ENCODE data around the gene UBE2E3.
A peak's percentile ranks its signal among the peaks of the same experiment; 100 is the strongest.
"Not testable (repeated sequence)": the region's sequence is repeated elsewhere in the genome, so short reads cannot be mapped to it uniquely, and the experiment has no call there.

UBE2E3 gene
- total RNA-seq, result 11.6 to 12.8 (median 11.8) reads per million in 3 donors

- peak; percentile 54 to 69 (median 64) for DNase-seq
- H3K27ac ChIP-seq (ENCODE audit: insufficient read depth, low read length, poor library complexity, severe bottlenecking), result peak within 1 kb of the TSS; percentile 60
Observed at GRCh38 chr2:180980106-180980942, at the start of gene UBE2E3. Gene UBE2E3, plus strand, starts transcription at chr2:180980605. Its CDS starts 1,438 bp downstream, at chr2:180982043.

GRCh38 chr2:180931841-180932240 is 48.6 kb upstream of the UBE2E3 start:
- H3K27ac ChIP-seq (ENCODE audit: insufficient read depth, low read length, poor library complexity, severe bottlenecking), result no peak overlapping the region
- H3K4me3 ChIP-seq (ENCODE audit: insufficient read depth, low read depth, low read length, poor library complexity, severe bottlenecking), result no peak overlapping the region
- H3K27me3 ChIP-seq (replicated peaks; ENCODE audit: control insufficient read depth, insufficient read depth, low read length, poor library complexity, severe bottlenecking), result no peaks in the 10 kb centered on the region
- no peaks in the 10 kb centered on the region for H3K4me1 ChIP-seq (ENCODE audit: control insufficient read depth, insufficient read depth, low read length, poor library complexity, severe bottlenecking)
- no peak for DNase-seq
- no peaks in the 10 kb centered on the region for H3K36me3 ChIP-seq (ENCODE audit: control insufficient read depth, insufficient read depth, low read length)
- no peaks in the 10 kb centered on the region for H3K9me3 ChIP-seq (ENCODE audit: control insufficient read depth, low read length)

More at GRCh38 chr2:180980106-180980942, at the start of gene UBE2E3:
- Histone ChIP-seq H3K27me3 (replicated peaks; ENCODE audit: control insufficient read depth, insufficient read depth, low read length, poor library complexity, severe bottlenecking) (no peaks in the 10 kb centered on the region), H3K36me3 (ENCODE audit: control insufficient read depth, insufficient read depth, low read length) (no peaks in the 10 kb centered on the region), H3K4me3 (ENCODE audit: insufficient read depth, low read depth, low read length, poor library complexity, severe bottlenecking) (peak within 1 kb of the TSS; percentile 65), H3K4me1 (ENCODE audit: control insufficient read depth, insufficient read depth, low read length, poor library complexity, severe bottlenecking) (no peaks in the 10 kb centered on the region), H3K9me3 (ENCODE audit: control insufficient read depth, low read length) (no peaks in the 10 kb centered on the region)

GRCh38 chr2:180933332-180933731 is 47.1 kb upstream of the UBE2E3 start:
- Histone ChIP-seq H3K4me3 (ENCODE audit: insufficient read depth, low read depth, low read length, poor library complexity, severe bottlenecking) (no peak overlapping the region), H3K9me3 (ENCODE audit: control insufficient read depth, low read length) (no peaks in the 10 kb centered on the region), H3K27me3 (replicated peaks; ENCODE audit: control insufficient read depth, insufficient read depth, low read length, poor library complexity, severe bottlenecking) (no peaks in the 10 kb centered on the region), H3K27ac (ENCODE audit: insufficient read depth, low read length, poor library complexity, severe bottlenecking) (no peak overlapping the region), H3K36me3 (ENCODE audit: control insufficient read depth, insufficient read depth, low read length) (no peaks in the 10 kb centered on the region), H3K4me1 (ENCODE audit: control insufficient read depth, insufficient read depth, low read length, poor library complexity, severe bottlenecking) (no peaks in the 10 kb centered on the region)
- no peak for DNase-seq

- H3K4me1 ChIP-seq (ENCODE audit: control insufficient read depth, insufficient read depth, low read length, poor library complexity, severe bottlenecking), result no peaks in the 10 kb centered on the region
- H3K27me3 ChIP-seq (replicated peaks; ENCODE audit: control insufficient read depth, insufficient read depth, low read length, poor library complexity, severe bottlenecking), result no peaks in the 10 kb centered on the region
- H3K36me3 ChIP-seq (ENCODE audit: control insufficient read depth, insufficient read depth, low read length), result no peaks in the 10 kb centered on the region
- H3K4me3 ChIP-seq (ENCODE audit: insufficient read depth, low read depth, low read length, poor library complexity, severe bottlenecking), result no peak overlapping the region
- no peak overlapping the region for H3K27ac ChIP-seq (ENCODE audit: insufficient read depth, low read length, poor library complexity, severe bottlenecking)
- DNase-seq, result no peak
- H3K9me3 ChIP-seq (ENCODE audit: control insufficient read depth, low read length), result no peaks in the 10 kb centered on the region
Observed at GRCh38 chr2:180934911-180935310, 45.5 kb upstream of the UBE2E3 start.

GRCh38 chr2:180937480-180937879 is 42.9 kb upstream of the UBE2E3 start:
- not testable (repeated sequence) for H3K27me3 ChIP-seq (replicated peaks; ENCODE audit: control insufficient read depth, insufficient read depth, low read length, poor library complexity, severe bottlenecking); H3K9me3 ChIP-seq (ENCODE audit: control insufficient read depth, low read length); H3K27ac ChIP-seq (ENCODE audit: insufficient read depth, low read length, poor library complexity, severe bottlenecking); H3K4me3 ChIP-seq (ENCODE audit: insufficient read depth, low read depth, low read length, poor library complexity, severe bottlenecking); DNase-seq; H3K36me3 ChIP-seq (ENCODE audit: control insufficient read depth, insufficient read depth, low read length); H3K4me1 ChIP-seq (ENCODE audit: control insufficient read depth, insufficient read depth, low read length, poor library complexity, severe bottlenecking)

- H3K27me3 ChIP-seq (replicated peaks; ENCODE audit: control insufficient read depth, insufficient read depth, low read length, poor library complexity, severe bottlenecking), result no peaks in the 10 kb centered on the region
- H3K4me1 ChIP-seq (ENCODE audit: control insufficient read depth, insufficient read depth, low read length, poor library complexity, severe bottlenecking), result no peaks in the 10 kb centered on the region
- no peak overlapping the region for H3K27ac ChIP-seq (ENCODE audit: insufficient read depth, low read length, poor library complexity, severe bottlenecking)
- no peaks in the 10 kb centered on the region for H3K36me3 ChIP-seq (ENCODE audit: control insufficient read depth, insufficient read depth, low read length)
- H3K9me3 ChIP-seq (ENCODE audit: control insufficient read depth, low read length), result no peaks in the 10 kb centered on the region
- DNase-seq, result no peak
- no peak overlapping the region for H3K4me3 ChIP-seq (ENCODE audit: insufficient read depth, low read depth, low read length, poor library complexity, severe bottlenecking)
Observed at GRCh38 chr2:180938451-180938850, 42.0 kb upstream of the UBE2E3 start.

- no peaks in the 10 kb centered on the region for H3K27me3 ChIP-seq (replicated peaks; ENCODE audit: control insufficient read depth, insufficient read depth, low read length, poor library complexity, severe bottlenecking)
- no peaks in the 10 kb centered on the region for H3K4me1 ChIP-seq (ENCODE audit: control insufficient read depth, insufficient read depth, low read length, poor library complexity, severe bottlenecking)
- DNase-seq, result no peak
- no peak overlapping the region for H3K4me3 ChIP-seq (ENCODE audit: insufficient read depth, low read depth, low read length, poor library complexity, severe bottlenecking)
- H3K36me3 ChIP-seq (ENCODE audit: control insufficient read depth, insufficient read depth, low read length), result no peaks in the 10 kb centered on the region
- H3K27ac ChIP-seq (ENCODE audit: insufficient read depth, low read length, poor library complexity, severe bottlenecking), result no peak overlapping the region
- H3K9me3 ChIP-seq (ENCODE audit: control insufficient read depth, low read length), result no peaks in the 10 kb centered on the region
Observed at GRCh38 chr2:180943275-180943674, 37.1 kb upstream of the UBE2E3 start.

- Histone ChIP-seq H3K4me1 (ENCODE audit: control insufficient read depth, insufficient read depth, low read length, poor library complexity, severe bottlenecking) (no peaks in the 10 kb centered on the region), H3K27me3 (replicated peaks; ENCODE audit: control insufficient read depth, insufficient read depth, low read length, poor library complexity, severe bottlenecking) (no peaks in the 10 kb centered on the region), H3K27ac (ENCODE audit: insufficient read depth, low read length, poor library complexity, severe bottlenecking) (no peak overlapping the region), H3K9me3 (ENCODE audit: control insufficient read depth, low read length) (no peaks in the 10 kb centered on the region), H3K36me3 (ENCODE audit: control insufficient read depth, insufficient read depth, low read length) (no peaks in the 10 kb centered on the region), H3K4me3 (ENCODE audit: insufficient read depth, low read depth, low read length, poor library complexity, severe bottlenecking) (no peak overlapping the region)
- DNase-seq, result no peak
Observed at GRCh38 chr2:180944372-180944771, 36.0 kb upstream of the UBE2E3 start.

- Histone ChIP-seq H3K9me3 (ENCODE audit: control insufficient read depth, low read length) (no peaks in the 10 kb centered on the region), H3K4me3 (ENCODE audit: insufficient read depth, low read depth, low read length, poor library complexity, severe bottlenecking) (no peak overlapping the region), H3K27me3 (replicated peaks; ENCODE audit: control insufficient read depth, insufficient read depth, low read length, poor library complexity, severe bottlenecking) (no peaks in the 10 kb centered on the region), H3K36me3 (ENCODE audit: control insufficient read depth, insufficient read depth, low read length) (no peaks in the 10 kb centered on the region), H3K27ac (ENCODE audit: insufficient read depth, low read length, poor library complexity, severe bottlenecking) (no peak overlapping the region), H3K4me1 (ENCODE audit: control insufficient read depth, insufficient read depth, low read length, poor library complexity, severe bottlenecking) (no peaks in the 10 kb centered on the region)
- DNase-seq, result no peak
Observed at GRCh38 chr2:180947208-180947689, 33.2 kb upstream of the UBE2E3 start.

- no peak overlapping the region for H3K4me3 ChIP-seq (ENCODE audit: insufficient read depth, low read depth, low read length, poor library complexity, severe bottlenecking)
- no peak for DNase-seq
- H3K9me3 ChIP-seq (ENCODE audit: control insufficient read depth, low read length), result no peaks in the 10 kb centered on the region
- no peaks in the 10 kb centered on the region for H3K4me1 ChIP-seq (ENCODE audit: control insufficient read depth, insufficient read depth, low read length, poor library complexity, severe bottlenecking)
- H3K27me3 ChIP-seq (replicated peaks; ENCODE audit: control insufficient read depth, insufficient read depth, low read length, poor library complexity, severe bottlenecking), result no peaks in the 10 kb centered on the region
- H3K36me3 ChIP-seq (ENCODE audit: control insufficient read depth, insufficient read depth, low read length), result no peaks in the 10 kb centered on the region
- H3K27ac ChIP-seq (ENCODE audit: insufficient read depth, low read length, poor library complexity, severe bottlenecking), result no peak overlapping the region
Observed at GRCh38 chr2:180949896-180950295, 30.5 kb upstream of the UBE2E3 start.

Measured in effector memory CD4-positive, alpha-beta T cell (primary cell).